IMR-90 (cell line): ENCODE data around the gene DIP2B. TPM values are rescaled to one million over a fixed set of nuclear protein-coding genes. Genes with fewer than 3 reads are reported as not detected.

Experiments used
- ATAC-seq: fragments of 200-7000 bp; cut with Tn5 transposase; 2 replicates; pipeline ENCODE4 v1.9.1; 2020; ENCODE audit warnings: low read depth, mild to moderate bottlenecking, moderate library complexity
- BruUV-seq: library from RNA; stranded (reverse); fragments of 400-500 nt; replicated peaks from 2 replicates; lab custom pipeline; 2021; lab: Mats Ljungman, UMichigan
- CTCF ChIA-PET: fragments of 300-600 bp; formaldehyde crosslinking; extraction: SDS; loops from one replicate; lab custom pipeline; 2021; ENCODE audit warnings: antibody characterized with exemption; lab: Yijun Ruan, JAX
- POLR2A ChIA-PET: fragments of 300-600 bp; sonication (Branson Sonifier 250); formaldehyde crosslinking; loops from one replicate; lab custom pipeline; 2022; ENCODE audit warnings: antibody characterized with exemption; ENCODE audit not compliant: unreplicated experiment; lab: Charles Lee
- DNase-seq: peaks from one replicate; pipeline ENCODE4 v3.0.0; 2013
- H2AFZ ChIP-seq: replicated peaks from 2 replicates; pipeline ENCODE3; 2013; ENCODE audit warnings: low read length, mild to moderate bottlenecking; ENCODE audit not compliant: poor library complexity
- H2AK5ac ChIP-seq: 2 replicates; pipeline ENCODE4 v1.6.1; 2013; ENCODE audit warnings: low read depth, low read length, inconsistent platforms
- H2AK9ac ChIP-seq: replicated peaks from 2 replicates; pipeline ENCODE3; 2013; ENCODE audit warnings: mild to moderate bottlenecking, low read depth, low read length, moderate library complexity; ENCODE audit not compliant: poor library complexity
- H2BK120ac ChIP-seq: 2 replicates; pipeline ENCODE4 v1.6.1; 2013; ENCODE audit warnings: low read depth, low read length, inconsistent platforms
- H2BK15ac ChIP-seq: 3 replicates; pipeline ENCODE4 v1.6.1; 2013; ENCODE audit warnings: low read depth, low read length, inconsistent platforms
- H2BK20ac ChIP-seq: 2 replicates; pipeline ENCODE4 v1.6.1; 2013; ENCODE audit warnings: low read depth, mild to moderate bottlenecking, inconsistent platforms, low read length, moderate library complexity
- H2BK5ac ChIP-seq: 2 replicates; pipeline ENCODE4 v1.6.1; 2013; ENCODE audit warnings: mild to moderate bottlenecking, low read depth, low read length, inconsistent platforms; ENCODE audit not compliant: poor library complexity, severe bottlenecking
- H3K14ac ChIP-seq: replicated peaks from 2 replicates; pipeline ENCODE4 v1.6.1; 2013; ENCODE audit warnings: low read depth, low read length, inconsistent platforms
- H3K18ac ChIP-seq: 2 replicates; pipeline ENCODE4 v1.6.1; 2013; ENCODE audit warnings: low read depth, low read length, control low read depth
- H3K23ac ChIP-seq: 2 replicates; pipeline ENCODE4 v1.6.1; 2013; ENCODE audit warnings: low read depth, low read length, inconsistent platforms
- H3K27ac ChIP-seq: 2 replicates; pipeline ENCODE4 v1.5.1; 2013; ENCODE audit warnings: mild to moderate bottlenecking, control low read depth, low read length; ENCODE audit not compliant: insufficient read depth
- H3K27me3 ChIP-seq: 2 replicates; pipeline ENCODE4 v1.6.1; 2013; ENCODE audit warnings: low read length; ENCODE audit not compliant: control insufficient read depth, insufficient read depth
- H3K36me3 ChIP-seq: 2 replicates; pipeline ENCODE4 v1.6.1; 2013; ENCODE audit warnings: low read length, mixed read lengths; ENCODE audit not compliant: control insufficient read depth, insufficient read depth
- H3K4ac ChIP-seq: 2 replicates; pipeline ENCODE4 v1.6.1; 2013; ENCODE audit warnings: low read depth, low read length, inconsistent platforms
- H3K4me1 ChIP-seq: 2 replicates; pipeline ENCODE4 v1.6.1; 2013; ENCODE audit warnings: low read length, mixed read lengths; ENCODE audit not compliant: control insufficient read depth, insufficient read depth
- H3K4me2 ChIP-seq: 2 replicates; pipeline ENCODE4 v1.6.1; 2013; ENCODE audit warnings: low read depth, mild to moderate bottlenecking, control low read depth, low read length, moderate library complexity
- H3K4me3 ChIP-seq: 2 replicates; pipeline ENCODE4 v1.5.1; 2013; ENCODE audit warnings: low read depth, mild to moderate bottlenecking, control low read depth, low read length, moderate library complexity; ENCODE audit not compliant: insufficient read depth
- H3K56ac ChIP-seq: 2 replicates; pipeline ENCODE4 v1.6.1; 2013; ENCODE audit warnings: low read length, inconsistent platforms; ENCODE audit not compliant: insufficient read depth; ENCODE audit errors: extremely low read depth
- H3K79me1 ChIP-seq, 2 experiments: 2 replicates each; pipeline ENCODE4 v1.6.1; 2013; ENCODE audit warnings: low read length in 2 of 2, inconsistent platforms in 1 of 2, low read depth in 1 of 2
- H3K9ac ChIP-seq: 2 replicates; pipeline ENCODE4 v1.6.1; 2013; ENCODE audit warnings: low read depth, low read length, control low read depth
- H3K9me1 ChIP-seq: 2 replicates; pipeline ENCODE4 v1.6.1; 2013; ENCODE audit warnings: low read length, inconsistent platforms; ENCODE audit not compliant: insufficient read depth
- H3K9me3 ChIP-seq: 2 replicates; pipeline ENCODE4 v1.6.1; 2013; ENCODE audit warnings: low read length; ENCODE audit not compliant: control insufficient read depth, insufficient read depth
- H4K20me1 ChIP-seq: 2 replicates; pipeline ENCODE4 v1.6.1; 2013; ENCODE audit warnings: low read length, inconsistent platforms; ENCODE audit not compliant: insufficient read depth
- H4K5ac ChIP-seq: 2 replicates; pipeline ENCODE4 v1.6.1; 2013; ENCODE audit warnings: mild to moderate bottlenecking, low read depth, low read length, control low read depth
- H4K8ac ChIP-seq, 2 experiments: 2 replicates each; pipeline ENCODE4 v1.6.1; 2013; ENCODE audit warnings: low read depth in 2 of 2, low read length in 2 of 2, control low read depth in 1 of 2, inconsistent platforms in 1 of 2
- H4K91ac ChIP-seq: 2 replicates; pipeline ENCODE4 v1.6.1; 2013; ENCODE audit warnings: low read depth, low read length, inconsistent platforms; ENCODE audit not compliant: insufficient read depth
- BHLHE40 ChIP-seq: fragments of 150-350 bp; IDR thresholded peaks from 2 replicates; pipeline ENCODE4 v1.6.1; 2016; ENCODE audit warnings: mild to moderate bottlenecking, low read depth, low read length
- CTCF ChIP-seq: conservative IDR thresholded peaks from 2 replicates; pipeline ENCODE4 v1.5.1; 2012; ENCODE audit warnings: mild to moderate bottlenecking, low read depth, low read length, improper control_type of control experiment
- MAZ ChIP-seq: IDR thresholded peaks from 2 replicates; pipeline ENCODE4 v1.6.1; 2012; ENCODE audit warnings: low read depth, mild to moderate bottlenecking, low read length, improper control_type of control experiment, moderate library complexity, borderline replicate concordance
- MXI1 ChIP-seq: IDR thresholded peaks from 2 replicates; pipeline ENCODE4 v1.6.1; 2012; ENCODE audit warnings: low read depth, mild to moderate bottlenecking, low read length, moderate library complexity, borderline replicate concordance
- POLR2A ChIP-seq: IDR thresholded peaks from 2 replicates; pipeline ENCODE4 v1.6.1; 2012; ENCODE audit warnings: mild to moderate bottlenecking, low read depth, low read length
- RCOR1 ChIP-seq: IDR thresholded peaks from 2 replicates; pipeline ENCODE4 v1.6.1; 2012; ENCODE audit warnings: mild to moderate bottlenecking, low read length, improper control_type of control experiment; ENCODE audit not compliant: insufficient replicate concordance
- RFX5 ChIP-seq: IDR thresholded peaks from 2 replicates; pipeline ENCODE4 v1.8.0; 2012; ENCODE audit warnings: low read depth, mild to moderate bottlenecking, low read length, moderate library complexity
- USF2 ChIP-seq: fragments of 150-350 bp; IDR thresholded peaks from 2 replicates; pipeline ENCODE4 v1.6.1; 2017; ENCODE audit warnings: mild to moderate bottlenecking, antibody characterized with exemption, low read length, low read depth
- WGBS, 2 experiments: methylation state at CpG; one replicate each; pipeline versions ENCODE4 v1.1.5 to v1.1.7; 2013; ENCODE audit warnings: missing lambda C conversion rate in 2 of 2; ENCODE audit not compliant: insufficient read length in 1 of 2; ENCODE audit errors: extremely low coverage in 2 of 2; 5-methylcytosine and 5-hydroxymethylcytosine counted together
- dilution Hi-C: fragments of 300-500 bp; cut with HindIII; formaldehyde crosslinking; loops from one replicate; pipeline ENCODE4 v1.14.3; 2018; ENCODE audit warnings: low sequenced_read_pairs; ENCODE audit not compliant: unreplicated experiment
- in situ Hi-C: fragments of 300-500 bp; cut with MboI; formaldehyde crosslinking; loops from 3 replicates; pipeline ENCODE4 v1.14.3; 2019; ENCODE audit warnings: low sequenced_read_pairs, inconsistent platforms, mixed read lengths
- intact Hi-C: fragments of 100-400 bp; cut with micrococcal nuclease; formaldehyde crosslinking; loops from 2 replicates; pipeline ENCODE4 v1.10.0; 2022
- polyA plus RNA-seq, 3 experiments: library from polyadenylated mRNA; depleted of rRNA; stranded (reverse); fragments of >200 nt; gene quantifications; 2 replicates each; pipeline ENCODE4 v1.2.3, GENCODE V29; 2012; ENCODE audit warnings: low replicate concordance in 1 of 3
- total RNA-seq: library from RNA; depleted of rRNA; stranded (reverse); fragments of >200 nt; gene quantifications from 2 replicates; pipeline ENCODE4 v1.2.3, GENCODE V29; 2012

DIP2B gene
- total and polyA plus RNA-seq, 2 of the 4 experiments (the other 2 are of a cell fraction): 7.7 to 12.9 TPM

GRCh38 chr12:50720501-50720900, 215.7 kb downstream of the DIP2B start:
- Histone ChIP-seq H2AFZ (no peak overlapping the region), H2BK15ac (no peak overlapping the region), H3K9me3 (no peaks in the 10 kb centered on the region), H3K79me1 (no peaks in the 10 kb centered on the region), H2BK5ac (no peak overlapping the region), H3K4ac (no peak overlapping the region), H3K36me3 (peaks cover 26% of the 10 kb centered on the region), H4K20me1 (no peaks in the 10 kb centered on the region), H3K14ac (no peak overlapping the region), H3K4me2 (no peak overlapping the region), H3K27ac (no peak overlapping the region), H3K56ac (no peak overlapping the region), H2AK5ac (no peak overlapping the region), H2BK120ac (no peak overlapping the region), H4K8ac (no peak overlapping the region), H3K4me1 (peaks cover 2% of the 10 kb centered on the region; the same call in 1 of the 2 replicates), H2AK9ac (no peak overlapping the region), H2BK20ac (no peak overlapping the region), H3K23ac (no peak overlapping the region), H3K27me3 (no peaks in the 10 kb centered on the region), H3K9ac (no peak overlapping the region), H4K5ac (no peak overlapping the region), H3K4me3 (no peak overlapping the region), H4K91ac (no peak overlapping the region), H3K9me1 (peaks cover 3% of the 10 kb centered on the region; the same call in 1 of the 2 replicates), H3K18ac (no peak overlapping the region)
- ChIA-PET POLR2A (no interaction called here), CTCF (no interaction called here)
- no TSS peak for BruUV-seq
- intact Hi-C loops (no loop called here), dilution Hi-C loops (no loop called here), in situ Hi-C loops (no loop called here)
- no CpG with 5 or more reads among the region's 5 CpGs for WGBS, 2 experiments
- DNase-seq (no peak), ATAC-seq (0 out of 2 replicates have a peak, but pooled peaks have one; percentile 35)
- no peak for TF ChIP-seq USF2
- TF ChIP-seq CTCF: no peak
- TF ChIP-seq RFX5: no peak
- no peak for TF ChIP-seq MAZ
- no peak for TF ChIP-seq MXI1
- no peak for TF ChIP-seq POLR2A
- no peak for TF ChIP-seq BHLHE40
- no peak for TF ChIP-seq RCOR1
